GM19467 (cell line): ENCODE results near the gene RTN4.

Experiments used
- ATAC-seq: cut with Tn5 transposase; IDR thresholded peaks from one replicate; pipeline ENCODE4 v1.9.1; 2021; ENCODE audit warnings: mild to moderate bottlenecking, moderate library complexity; ENCODE audit not compliant: unreplicated experiment

RTN4 gene

DNA sequence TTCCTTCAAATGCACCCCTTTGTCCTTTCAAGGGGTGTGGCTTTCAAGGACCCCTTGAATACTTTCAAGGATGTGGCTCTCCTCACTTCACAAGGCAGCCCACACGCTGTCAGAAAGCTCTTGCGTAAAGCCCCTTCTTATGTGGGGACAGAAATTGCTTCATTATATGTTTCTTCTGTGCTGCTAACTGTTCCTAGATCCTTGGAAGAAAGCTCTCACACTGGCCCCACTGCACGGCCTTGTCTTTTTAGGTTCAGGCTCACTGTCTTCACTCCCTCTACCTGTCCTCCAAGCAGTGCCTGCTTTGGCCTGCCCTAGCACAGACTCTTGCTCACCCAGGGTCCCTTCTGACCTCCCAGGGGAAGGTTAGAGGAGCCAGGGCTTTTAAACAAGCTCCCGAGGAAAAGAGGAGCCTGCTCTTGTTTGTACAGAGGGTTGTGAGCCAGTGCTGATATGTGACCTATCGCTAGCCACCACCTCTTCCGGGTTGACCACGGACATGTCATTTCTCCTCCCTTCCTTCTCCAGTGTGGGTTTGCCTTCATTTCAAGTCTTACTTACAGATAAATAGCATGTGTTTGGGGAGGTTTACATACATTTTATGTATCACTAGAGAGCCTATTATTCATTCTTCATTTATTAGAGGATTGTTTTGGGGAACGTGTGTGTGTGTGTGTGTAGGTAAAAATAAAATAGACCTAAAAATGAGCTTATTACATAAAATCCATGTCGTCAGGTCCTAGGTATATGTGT is 94.7 kb downstream of the RTN4 start:
- no peak for ATAC-seq

GRCh38 chr2:54954705-54955357 is 95.4 kb downstream of the RTN4 start:
- no peak for ATAC-seq

- no peak for ATAC-seq
Observed at GRCh38 chr2:54954158-54954557, 96.1 kb downstream of the RTN4 start.

- ATAC-seq = no peak
Observed at GRCh38 chr2:54952978-54953456, 97.2 kb downstream of the RTN4 start.

GRCh38 chr2:54952425-54952824 is 97.8 kb downstream of the RTN4 start:
- no peak for ATAC-seq

DNA sequence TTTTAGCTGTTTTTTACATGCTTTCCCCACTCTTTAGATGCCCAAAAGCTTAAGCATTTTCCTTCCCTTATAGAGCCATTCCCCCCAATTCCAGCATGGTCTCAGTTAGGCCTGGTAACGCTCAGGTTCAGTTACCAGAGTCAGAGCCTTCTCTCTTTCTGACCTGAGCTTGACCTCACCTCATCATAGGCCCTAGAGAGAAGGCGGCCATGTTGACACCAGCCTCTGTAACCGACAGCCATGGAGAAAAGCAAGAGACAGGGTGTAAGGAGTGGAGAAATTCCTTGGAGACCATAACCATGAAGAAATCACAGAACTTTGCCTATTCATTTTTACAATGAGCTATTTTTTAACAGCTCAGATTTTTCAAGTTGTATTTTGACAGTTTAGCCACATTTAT is 99.4 kb downstream of the RTN4 start:
- no peak for ATAC-seq

- ATAC-seq = no peak
Observed at GRCh38 chr2:54949431-54949830, 100.8 kb downstream of the RTN4 start.

DNA sequence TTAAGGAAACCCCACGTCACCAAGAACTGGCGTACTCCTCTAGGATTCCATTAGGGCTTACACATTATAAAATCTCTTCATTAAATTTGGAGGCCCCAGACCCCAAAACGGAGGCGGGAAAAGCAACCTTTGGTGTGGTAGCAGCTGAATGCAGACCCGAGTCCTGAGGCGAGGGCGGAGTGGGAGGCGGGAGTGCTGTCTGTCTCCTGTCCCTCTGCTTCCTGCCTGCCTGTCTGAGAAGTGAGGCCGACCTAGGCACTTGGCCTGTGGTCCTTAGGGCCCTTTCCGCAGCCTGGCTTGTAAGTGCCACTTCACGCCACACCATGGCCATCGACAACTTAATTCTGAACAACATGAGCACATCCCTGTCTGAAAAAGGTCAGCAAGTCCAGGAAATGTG is 102.1 kb downstream of the RTN4 start:
- no peak for ATAC-seq

DNA sequence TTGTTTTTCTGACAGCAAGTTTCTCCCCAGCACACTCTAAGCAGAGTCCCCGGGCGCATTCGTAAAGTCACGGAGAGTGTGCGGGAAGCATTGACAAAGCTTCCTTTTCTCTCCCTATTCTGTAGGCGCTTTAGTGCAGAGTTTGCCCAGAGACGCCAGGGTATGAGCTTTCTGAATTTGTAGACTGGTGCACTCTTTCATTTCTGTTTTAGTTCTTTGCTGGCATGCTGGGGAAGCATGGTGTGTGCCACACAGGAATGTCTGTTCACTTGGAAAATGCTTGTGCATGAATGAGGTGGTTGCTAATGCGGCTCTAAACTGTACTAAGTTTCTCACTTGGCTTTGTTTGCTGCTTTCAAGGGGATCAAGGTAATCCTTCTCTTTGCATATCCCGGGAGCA is 102.6 kb downstream of the RTN4 start:
- no peak for ATAC-seq

DNA sequence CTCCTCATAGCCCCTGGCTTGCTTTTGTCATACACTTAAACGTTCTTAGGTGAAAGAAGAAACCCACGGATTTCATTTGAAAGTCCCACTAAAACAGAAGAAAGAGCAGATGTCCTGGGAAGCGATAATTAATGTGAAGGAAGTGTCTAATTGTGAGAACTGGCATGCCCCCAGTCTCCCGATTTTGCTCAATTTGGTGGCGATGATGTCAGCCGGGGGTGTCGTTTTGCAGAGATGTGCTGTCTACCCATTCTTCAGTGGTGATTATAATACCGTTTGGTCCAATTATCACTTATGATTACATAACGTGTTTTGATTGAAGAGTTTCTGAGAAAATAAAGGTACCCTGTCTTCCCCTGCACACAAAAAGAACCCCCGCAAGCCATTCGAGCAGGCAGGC is 103.1 kb downstream of the RTN4 start:
- ATAC-seq = no peak

DNA sequence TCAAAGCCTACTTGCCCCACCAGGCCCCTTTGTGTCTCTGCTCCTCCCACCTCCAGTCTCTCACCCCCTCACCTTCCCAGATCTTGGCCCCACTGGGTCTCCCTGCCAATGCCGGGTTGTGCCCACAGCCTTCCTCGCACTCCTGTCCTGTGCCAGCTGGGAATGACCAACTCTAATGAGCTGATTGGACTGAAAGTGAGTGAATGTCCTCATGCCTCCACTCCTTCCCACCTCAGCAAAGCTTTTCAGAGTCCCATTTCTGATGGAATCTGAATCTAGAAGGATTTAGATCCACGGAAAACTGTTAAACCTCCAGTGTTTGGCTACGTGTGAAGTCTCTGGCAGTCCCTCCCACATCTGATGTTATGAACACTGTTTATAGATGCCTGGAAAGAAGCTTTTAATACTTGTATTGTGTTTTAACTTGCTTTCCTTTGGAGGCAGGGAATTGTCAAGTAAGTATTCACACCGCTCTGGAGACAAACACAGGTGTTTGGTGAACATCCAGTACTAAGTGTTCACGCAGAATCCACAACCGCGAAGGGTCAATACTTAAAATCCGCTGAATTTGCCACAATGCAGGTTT is 103.9 kb downstream of the RTN4 start:
- no peak for ATAC-seq

DNA sequence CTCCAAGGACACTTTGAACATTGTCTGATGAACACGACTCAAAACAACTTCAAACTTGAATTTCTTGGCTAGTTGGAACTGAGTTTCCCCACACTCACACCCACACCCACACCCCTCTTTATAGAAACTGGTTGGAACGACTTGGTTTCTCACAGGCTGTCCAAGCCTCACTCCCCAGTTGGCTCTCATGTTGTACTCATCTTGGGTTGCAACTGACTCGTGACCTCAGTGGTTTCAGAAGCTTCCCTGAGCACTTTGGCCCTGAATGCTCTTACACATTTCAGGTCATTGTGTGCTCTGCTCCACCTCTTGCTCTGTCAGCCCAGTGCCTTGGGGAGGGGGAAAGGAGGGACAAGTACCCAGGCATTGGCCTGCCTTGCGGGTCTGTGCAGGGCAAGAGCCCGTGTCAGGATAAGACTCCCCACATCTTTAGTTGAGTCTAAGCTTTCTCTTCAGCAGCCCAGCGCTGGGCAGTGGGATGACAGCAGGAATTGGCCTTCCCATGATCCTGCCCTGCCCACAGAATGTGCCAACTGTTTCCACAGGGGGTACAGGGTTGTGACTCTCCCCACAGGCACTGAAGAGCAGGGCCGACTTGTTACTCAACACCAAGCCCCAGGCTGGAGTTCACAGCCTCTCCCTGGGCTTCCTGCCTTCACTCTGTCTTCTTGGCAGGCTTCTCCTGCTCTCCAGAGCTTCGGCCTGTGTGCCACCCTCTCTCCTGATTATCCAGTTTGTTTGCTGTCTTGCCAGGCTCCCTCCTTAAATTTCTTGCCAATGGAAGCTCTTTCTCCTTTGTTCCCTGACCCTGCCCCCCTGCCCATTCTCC is 104.6 kb downstream of the RTN4 start:
- ATAC-seq = no peak

- ATAC-seq = no peak
Observed at GRCh38 chr2:54944724-54945326, 105.4 kb downstream of the RTN4 start.

DNA sequence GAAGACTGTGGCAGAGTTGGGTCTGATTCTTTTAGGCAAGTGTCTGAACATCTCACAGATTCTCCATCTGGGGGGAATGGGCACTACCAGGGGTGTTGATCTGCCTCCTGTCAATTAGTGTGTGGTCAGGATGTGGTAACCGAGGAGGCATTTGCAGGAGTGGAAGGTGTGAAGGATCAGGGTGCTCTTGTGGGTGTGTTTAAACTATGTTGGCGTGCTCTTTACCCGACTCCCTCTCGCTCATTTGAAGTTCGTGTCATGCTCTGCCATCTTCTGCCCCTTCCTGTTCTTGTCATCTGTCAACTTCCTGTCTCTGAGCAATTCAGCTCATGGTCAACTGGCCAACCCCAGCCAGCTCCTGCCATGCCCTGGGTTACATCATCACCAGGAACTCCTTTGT is 107.9 kb downstream of the RTN4 start:
- no peak for ATAC-seq

DNA sequence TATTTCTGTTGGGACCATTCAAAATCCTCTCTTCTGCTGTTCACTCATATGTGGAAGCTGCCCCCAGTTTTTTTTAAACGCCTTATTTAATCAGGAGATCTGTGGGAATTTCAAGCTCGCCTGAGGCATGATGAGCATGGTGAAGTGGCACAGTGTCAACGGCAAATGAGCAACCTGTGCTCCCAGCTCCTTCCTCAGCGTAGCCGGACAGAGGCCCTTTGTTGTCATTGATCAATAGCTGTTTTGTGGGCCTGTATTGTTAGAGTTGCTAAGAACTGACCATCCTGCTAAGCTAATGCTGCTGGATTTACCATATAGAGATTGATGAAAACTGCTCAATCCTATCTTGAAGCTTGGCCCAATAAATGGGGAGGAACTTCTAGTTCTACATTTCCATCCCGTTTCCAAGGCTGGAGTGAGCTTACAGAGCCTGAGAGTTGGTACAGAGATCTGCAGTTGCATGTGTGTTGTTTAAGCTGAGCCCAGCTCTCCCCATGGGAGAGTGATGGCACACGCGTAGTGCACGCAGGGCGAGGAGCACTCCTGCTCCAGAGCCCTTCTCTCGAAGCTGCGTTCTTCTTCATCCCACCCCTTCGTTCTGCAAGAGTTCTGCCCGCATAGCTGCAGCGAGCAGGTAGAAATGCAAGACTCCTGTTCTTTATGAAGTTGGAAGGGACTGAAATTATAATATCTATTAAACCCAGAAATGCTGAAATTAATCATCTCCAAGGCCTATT is 108.8 kb downstream of the RTN4 start:
- ATAC-seq = no peak

DNA sequence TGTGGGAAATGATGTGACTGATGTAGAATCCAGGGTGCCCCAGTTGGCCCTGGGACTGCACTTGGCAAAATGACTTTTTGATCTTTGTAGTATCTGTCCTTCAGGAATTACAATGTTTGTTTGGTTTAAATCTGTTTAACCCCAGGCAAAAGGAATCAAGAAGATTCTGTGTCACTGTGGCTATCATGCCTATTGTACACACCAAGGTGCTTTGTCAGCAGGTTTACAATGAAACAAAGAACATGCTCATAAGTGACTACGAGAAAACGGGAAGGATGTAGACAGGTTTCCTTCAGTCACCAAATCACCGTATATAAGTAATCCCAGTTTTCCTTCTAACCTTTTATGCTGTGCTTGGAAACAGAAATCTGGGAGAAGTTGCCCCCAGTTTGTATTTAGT is 109.5 kb downstream of the RTN4 start:
- ATAC-seq = no peak

DNA sequence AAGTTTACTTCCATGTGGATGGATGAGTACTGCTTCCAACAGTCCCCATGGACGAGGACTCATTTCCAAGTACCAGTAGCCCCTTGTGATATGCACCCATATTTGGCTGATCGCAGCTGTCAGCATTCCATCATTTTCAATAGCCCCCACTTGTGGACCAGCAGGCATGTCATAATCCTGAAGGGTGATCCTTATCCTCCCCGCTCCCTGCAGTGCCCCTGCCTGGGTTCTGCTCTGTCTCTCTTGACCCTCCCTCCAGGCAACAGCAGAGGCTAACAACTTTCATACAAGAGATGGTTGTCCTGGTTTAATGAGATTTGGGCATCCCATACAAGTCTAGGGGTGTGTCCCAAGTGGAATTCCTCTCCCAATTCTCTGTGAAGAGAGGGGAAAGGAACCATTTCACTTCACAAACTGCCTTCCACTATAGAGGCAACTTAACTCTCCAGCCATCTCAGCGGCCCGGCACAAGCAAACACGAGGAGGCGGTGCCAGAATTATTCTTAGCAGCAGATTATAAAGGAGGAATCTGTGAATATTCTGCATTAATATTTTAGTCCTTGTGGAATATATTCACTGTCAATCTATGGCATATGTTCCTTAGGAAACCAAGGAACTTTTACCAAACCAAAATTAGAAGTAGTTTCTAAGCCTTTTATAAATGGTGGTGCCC is 110.7 kb downstream of the RTN4 start:
- ATAC-seq = no peak

DNA sequence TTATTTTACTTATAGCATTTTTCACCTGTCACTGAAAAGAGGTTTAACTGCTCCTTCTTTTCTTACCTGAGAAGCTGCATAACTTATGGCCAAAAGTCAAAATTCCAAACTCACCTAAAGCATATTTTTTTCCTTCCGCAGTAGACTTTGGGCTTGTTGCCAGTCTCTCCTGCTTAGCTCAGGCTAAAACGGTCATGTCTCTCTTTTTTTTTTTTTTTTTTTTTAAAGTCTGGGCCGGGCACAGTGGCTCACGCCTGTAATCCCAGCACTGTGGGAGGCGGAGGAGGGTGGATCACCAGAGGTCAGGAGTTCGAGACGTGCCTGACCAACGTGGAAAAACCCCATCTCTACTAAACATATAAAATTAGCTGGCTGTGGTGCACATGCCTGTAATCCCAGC is 113.5 kb downstream of the RTN4 start:
- ATAC-seq = no peak

DNA sequence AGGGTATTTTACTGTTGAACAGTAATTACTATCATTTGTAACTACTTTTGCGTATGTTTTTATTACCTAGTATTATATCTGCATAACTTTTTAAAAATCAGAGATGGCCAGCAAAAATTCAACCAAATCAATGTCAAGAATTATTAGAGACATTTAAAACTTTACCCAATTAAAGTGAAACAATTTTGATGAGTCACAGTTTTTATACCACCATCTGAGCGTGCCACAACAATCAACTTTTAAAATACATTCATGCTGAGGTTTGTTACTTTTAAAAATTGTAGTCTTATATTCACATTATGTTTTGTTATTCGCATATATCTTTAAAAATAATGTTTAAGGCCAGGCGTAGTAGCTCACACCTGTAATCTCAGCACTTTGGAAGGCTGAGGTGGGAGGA is 114.9 kb downstream of the RTN4 start:
- ATAC-seq = no peak

DNA sequence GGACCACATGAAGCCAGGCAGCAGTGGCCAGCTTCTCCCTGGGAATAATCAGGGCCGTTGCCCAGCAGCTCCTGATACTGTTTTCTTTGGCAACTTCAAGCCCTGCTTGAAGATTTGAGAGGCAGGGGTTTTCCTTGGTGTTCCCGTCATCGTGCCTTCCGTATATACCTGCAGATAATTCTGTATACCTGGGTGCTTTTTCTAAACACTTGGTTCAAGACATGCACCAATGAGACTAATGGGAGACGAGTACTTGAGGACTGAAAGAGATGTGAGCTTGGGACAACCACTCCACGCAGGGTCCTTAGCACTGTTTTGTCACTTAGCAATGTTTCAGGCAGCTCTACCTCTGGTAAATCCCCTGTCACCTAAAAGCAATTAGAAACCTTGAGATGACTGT is 118.8 kb downstream of the RTN4 start:
- no peak for ATAC-seq
